HS-5 (cell line): ENCODE measurements around the gene CD151.

Experiments
- DNase-seq: peaks from one replicate; pipeline ENCODE4 v3.0.0-alpha.2; 2012; ENCODE audit warnings: low read depth

The CD151 gene

DNA sequence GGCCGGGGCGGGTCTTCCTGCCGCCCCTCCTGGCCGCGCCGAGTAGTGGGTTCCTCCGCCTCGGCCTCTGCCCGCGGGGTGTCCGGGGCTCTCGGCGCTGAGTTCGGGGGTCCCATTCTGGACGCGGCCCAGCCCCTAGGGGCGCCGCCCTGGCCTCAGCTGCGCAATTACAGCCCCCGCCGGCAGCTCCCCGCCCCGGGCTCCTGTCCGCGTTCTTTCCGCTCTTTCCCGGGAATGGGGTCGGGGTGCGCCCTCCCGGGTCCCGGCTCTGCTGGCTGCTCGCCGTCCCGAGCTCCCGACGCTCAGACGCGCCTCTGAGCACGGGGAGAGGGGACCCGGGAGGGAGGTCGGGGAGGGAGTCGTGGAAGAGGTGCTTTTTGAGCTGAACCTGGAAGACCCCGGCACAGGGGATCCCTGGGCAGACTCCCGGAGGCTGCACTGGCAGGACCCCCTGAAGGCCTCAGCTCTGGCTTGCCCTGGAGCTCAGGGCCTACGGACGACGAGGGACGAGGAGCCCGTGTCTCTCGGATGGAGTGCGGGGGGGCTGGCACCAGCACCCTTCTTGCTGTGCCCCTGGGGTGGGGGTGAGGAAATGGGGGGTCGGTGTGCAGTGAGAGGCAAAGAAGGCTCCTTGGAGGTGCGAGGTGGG is 10.5 kb downstream of the CD151 start:
- DNase-seq, result no peak

DNA sequence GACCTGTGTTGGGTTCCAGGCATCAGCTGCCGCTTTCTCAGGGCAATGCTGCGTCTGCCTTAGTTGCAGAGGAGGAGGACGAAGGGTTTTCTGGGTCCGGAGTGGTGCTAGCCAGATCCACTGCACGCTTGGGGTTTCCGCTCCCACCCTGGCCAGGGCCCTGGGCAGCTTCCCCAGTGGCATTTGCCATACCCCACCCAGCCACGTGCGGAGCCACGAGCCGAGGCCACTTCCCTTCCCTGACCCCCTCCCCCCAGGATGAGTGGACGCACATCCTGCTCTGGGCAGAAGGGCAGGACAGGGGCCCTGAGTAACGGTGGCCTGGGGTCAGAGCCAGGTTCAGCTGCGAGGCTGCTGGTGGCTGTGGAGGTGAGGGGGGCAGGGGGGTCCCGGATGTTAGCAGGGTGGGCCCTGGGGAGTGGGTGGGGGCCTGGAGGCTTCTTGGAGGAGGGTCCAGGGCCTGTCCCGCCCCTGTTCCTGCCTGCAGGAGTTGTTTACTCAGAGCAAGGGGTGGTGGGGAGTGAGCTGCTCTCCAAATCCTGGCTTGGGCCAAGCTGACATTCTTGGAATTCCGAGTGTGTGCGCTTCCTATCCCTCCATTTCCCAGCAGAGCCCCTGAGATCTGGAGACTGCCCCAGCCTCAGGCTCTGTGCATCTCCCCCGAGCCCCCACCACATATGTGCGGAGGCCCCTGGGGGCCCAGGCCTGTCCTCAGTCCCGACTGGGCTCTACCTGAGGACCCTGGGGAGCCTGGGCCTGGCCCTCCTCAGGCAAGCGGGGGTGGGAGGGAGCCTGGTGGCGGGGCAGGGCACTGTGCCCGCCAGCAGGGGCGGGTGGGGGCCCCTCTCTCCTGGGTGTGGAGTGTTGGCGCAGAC is 11.3 kb downstream of the CD151 start:
- DNase-seq, result peak; percentile 88

DNA sequence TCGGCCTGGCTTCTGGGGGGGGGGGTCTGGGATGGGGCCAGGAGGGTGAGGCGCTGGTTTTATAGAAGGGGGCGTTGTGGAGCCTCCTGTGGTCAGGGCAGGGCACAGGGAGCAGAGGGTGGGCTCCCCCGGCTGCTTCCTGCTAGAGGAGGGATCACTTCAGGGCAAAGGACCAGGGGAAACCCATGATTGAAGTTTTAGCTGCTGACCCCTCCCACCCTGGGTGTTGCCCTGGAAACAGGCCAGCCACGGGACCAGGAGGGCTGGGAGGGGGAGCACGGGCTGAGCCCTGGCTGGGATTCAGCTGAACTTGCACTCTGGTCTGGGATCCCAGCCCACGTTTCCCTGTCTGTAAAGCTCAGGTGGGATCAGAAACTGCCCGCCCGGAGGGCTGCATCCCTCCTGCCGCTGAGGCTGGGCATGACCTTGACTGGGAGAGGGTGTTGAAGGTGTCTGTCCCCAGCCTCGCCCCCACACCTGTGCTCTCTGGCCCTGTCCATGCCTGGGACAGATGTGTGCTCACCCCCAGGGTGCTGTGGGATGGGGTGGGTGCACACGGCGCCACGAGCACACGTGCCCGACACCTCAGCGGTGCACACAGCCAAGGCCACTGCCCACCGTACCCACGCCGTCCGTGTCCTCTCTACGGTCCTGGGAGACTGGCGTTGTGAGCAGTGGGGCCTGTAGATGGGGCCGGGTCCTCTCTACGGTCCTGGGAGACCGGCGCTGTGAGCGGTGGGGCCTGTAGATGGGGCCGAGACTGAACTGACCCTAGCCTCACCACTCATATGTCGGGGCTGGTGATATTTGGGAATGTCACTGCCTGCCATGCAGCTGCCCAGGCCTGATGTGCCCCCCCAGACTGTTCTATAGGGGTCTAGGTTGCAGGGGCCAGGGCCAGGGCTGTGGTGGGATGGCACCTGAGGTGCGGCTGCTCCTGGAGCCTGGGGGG is 12.2 kb downstream of the CD151 start:
- peak; percentile 49 for DNase-seq

DNA sequence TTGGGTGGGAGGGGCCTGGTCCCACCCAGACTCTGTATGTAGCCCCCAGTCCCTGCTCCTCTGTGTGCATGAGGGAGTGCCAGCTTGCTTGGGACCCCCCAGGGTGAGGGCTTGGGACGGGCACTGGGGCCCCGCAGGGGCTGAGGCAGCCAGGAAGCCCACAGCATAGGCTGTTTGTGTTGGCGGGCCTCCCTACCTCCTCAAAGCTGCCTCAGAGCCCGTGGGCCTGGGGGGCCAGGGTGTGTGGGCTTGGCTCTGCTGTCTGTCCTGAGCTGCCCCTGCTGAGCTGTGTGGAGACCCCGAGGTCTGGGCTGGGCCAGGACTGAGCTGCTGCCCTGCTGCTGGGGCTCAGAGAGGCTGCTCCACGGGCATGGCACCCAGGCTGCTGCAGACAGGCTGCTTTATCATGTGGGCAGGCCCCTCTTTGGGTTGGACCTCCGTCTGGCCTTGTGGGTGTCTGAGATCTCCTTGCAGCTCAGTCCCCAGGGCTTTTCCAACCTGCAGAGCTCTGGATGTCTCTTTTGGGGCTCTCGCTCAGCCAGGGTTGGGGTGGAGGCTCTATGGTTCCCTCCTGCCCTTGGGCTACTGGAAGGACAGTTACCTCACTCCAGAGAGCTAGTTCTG is 13.2 kb downstream of the CD151 start:
- DNase-seq, result no peak

DNA sequence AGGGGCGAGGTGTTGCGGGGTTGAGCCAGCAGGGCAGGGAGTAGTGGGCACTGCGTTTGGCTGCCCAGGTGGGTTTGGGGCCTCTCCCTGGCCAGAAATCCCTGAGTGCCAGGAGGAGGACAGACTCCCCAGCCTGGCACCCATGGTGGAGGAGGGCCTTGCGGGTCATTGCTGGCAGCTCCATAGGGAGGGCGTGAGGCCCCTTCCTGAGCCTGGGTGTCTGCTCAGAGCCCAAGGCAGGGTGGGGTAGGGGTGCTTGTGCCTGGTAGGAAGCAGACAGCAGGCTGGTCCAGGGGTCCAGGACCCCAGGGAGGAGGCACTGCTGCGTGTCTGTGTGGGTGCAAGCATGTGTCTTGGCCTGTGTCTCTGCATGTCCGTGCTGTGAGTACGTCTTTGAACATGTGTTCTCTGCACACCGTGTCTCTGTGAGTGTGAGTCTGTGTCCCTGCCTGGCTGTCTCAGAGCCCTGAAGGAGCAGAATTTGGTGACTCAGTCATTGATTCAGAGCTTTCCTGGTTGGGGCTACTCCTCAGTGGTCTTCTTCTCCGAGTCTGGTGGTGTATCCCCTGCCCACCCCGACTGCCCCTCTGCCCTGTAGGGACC is 13.8 kb downstream of the CD151 start:
- no peak for DNase-seq

DNA sequence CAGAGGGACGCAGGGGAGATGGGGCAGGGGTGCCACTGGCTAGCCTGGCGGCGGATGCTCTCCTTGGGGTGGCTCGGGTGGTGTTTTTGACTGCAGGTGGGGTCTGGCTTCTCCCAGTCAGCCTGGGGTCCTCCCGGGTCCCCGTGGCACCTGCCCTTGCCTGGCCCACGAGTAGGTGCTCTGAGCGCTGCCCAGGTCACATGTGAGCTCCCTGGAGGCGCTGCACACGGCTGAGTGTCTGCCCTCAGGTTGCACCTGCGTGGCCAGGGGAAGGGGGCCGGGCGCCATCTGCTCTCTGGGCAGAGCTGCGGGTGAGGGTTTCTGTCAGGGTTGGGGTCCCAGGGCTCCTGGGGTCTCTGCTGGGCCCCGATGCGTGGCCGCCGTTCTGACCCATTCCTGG is 15.1 kb downstream of the CD151 start:
- DNase-seq, result no peak

DNA sequence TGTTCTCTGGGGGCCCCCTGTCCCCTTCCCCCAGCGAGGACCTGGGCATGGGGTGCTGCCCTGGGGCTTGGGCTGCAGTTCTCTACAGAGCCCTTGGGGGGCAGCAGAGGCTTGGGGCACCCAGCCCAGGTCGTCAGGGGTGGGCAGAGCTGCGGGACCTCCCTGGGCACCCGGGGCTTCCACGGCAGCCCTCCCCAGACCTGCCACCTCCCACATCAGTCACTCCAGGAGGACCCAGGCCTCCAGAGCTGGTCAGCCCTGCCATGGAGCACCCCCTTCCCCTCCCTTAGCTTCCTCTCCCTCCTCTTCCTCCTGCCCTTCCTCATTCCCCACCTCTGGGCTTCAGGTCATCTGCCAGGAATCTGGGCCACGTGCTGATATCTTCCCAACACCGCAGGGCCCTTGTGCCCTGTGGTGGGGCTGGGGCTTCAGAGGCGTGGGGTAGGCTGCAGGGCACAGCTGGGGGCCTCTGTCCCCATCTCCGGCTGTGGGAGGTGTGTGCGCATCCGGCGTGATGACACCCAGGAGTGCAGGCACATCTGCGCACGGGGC is 15.7 kb downstream of the CD151 start:
- no peak for DNase-seq

DNA sequence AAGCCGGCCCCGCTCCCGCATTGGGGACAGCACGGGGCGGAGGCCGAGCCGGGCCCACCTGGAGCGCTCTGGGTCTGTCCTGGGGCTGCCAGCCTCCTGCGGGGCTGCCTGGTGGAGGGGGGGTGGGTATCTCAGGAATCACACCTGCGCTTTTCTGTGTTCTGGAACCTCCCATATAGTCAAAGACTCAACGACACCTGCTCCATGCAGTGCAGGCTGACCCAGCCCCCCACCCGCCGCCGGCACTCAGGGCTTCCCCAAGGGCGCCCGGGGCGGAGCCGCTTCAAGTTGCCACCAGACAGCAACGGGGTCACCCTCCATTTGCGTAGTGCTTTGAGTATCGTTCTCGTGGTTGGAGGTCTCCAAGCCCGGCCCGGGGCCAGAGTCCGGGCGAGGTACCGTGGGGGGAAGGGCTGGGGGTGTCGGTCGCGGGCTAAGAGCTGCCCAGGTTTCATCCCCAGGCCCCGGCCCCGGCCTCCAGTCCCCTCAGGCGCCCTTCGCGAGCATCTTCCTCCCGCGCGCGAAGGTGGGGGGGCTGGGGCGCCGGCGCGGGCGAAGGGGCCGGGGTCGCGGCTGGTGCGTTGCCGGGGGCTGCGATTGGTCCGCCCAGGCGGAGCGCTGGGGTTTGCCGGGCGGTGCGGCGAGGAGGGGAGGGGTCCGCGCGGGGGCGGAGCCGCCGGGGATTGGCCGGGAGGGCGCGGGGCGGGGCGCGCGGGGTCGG is 16.5 kb downstream of the CD151 start:
- no peak for DNase-seq

DNA sequence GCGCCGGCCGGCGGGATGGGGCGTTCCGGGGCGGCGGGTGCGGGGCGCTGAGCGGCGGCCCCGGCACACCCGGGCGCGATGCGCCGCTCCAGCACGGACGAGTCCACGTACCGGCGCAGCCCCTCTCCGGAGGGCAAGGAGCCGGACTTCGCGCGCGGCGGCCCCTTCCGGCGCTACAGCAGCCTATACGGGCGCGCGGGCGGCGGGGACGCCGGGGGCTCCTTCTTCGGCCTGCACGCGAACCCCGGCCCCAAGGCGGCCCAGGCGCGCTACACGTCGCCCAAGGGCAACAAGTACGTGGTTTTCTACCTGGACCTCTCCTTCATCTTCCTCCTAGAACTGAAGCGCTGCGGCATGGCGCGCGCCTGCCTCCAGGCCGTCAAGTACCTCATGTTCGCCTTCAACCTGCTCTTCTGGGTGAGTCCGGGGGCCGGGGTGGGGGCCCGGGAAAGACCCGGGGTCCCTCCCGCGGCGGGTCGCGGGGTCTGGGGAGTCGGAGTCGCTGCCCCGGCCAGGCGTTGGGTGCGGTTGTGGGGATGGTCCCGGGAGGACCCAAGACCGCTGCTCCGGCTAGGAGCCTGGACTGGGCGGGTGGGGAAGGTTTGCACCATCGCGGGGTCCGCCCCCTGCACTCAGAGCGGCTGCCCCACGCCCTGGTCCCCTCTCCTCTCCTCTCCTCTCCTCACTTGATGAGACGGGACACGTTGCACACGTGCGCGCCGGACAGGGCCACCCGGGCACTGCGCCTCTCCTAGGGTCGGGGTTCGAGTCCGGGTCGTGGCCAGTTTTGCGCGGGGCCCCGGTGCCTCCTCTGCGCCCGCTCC is 17.4 kb downstream of the CD151 start:
- DNase-seq, result no peak

DNA sequence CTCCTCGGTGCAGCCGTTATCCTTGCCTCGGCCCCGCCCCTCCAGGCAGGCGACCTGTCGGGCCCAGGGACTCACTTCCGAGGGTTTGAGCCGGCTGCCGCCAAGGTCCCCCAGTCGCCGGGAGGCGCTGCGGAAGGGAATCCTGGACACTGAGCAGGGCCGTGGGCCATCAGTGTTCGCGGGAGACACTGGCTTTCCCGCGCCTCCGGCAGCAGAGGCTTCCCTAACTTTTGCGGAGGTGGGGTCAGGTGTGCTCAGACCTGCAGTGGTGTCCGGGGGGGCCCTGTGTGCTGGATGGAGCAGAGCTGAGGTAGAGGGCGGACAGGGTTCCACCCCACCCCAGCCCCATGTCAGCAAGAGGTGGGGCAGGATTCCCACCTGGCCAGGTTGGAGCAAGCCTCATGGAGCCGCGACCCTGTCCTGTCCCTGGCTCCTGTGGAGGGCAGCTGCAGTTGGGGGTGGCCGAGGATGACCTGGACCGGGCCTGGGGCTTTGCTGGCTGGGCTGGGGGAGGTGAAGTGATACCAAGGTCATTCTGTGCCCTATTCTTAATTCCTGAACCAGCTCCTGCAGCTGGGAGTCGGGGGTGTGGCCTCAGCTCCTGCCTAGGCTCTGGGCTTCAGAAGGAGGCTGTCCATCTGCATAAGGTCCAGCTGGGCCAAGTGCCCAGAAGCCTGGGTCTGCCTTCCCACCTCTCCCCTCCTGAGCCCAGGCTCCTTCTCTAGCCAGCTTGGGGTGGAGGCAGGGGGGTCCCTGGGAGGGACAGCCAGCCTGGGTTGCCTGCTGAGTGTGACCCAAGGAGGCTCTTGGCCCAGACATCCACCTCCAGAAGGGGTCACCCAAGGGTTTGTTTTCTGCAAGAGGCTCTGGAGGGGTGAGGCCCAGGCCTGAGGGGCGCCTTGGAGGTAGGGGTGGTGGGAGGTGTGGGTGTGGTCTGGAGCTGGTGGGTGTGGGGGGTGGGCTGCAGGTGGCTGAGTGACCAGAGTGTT is 18.3 kb downstream of the CD151 start:
- no peak for DNase-seq

DNA sequence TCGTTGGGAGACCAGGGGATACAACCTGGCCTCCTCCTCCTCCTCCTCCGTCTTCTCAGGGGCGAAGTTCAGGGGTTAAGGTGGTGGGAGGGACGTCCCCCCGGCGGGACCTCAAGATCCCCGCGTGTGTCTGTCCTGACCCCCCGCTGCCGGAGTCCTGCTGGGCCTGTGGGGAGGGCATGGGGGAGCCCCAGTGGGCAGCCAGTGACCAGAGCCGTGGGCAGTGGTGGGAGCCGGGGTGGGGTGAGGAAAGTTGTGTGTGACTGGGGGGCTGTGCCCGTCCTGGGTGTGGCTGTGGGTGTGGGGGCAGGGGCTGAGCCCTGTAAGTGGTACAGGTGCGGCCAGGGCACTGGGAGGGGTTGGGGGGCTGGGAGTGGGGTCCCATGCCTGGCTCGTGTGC is 20.0 kb downstream of the CD151 start:
- DNase-seq, result no peak

DNA sequence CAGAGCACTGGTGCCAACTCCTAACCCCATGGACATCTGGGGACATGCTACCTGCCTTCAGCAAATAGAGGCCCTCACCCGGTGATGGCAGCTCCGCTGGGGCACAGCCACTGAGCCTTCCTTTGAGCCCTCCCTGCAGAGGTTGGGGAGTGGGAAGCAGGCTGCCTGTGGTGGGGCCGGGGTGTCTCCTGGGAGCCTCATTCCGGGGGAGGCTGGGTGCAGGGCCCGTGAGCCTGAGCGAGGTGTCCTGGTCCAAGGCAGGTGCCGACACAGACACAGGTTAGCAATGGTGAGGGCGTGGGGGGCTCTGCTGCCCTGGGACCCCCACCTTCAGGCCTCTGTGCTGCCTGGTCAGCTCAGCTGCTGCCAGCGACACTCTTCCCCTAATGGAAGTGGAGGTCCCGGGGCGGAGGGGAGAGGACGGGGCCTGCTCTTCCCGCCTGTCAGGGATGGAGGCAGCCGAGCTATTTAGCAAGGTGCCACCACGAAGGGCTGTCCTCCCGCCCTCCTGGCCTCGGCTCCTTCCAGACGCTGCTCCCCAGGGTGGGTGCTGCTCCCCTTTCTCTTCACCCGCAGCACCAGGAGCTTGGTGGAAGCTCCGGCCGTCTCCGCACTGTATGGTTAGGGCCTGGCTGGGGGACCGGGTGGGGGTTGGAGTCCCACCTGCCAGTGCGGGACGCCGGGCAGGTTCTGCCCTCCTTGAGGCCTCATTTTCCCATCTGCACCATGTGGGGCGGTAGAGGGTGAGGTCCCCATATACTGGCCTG is 21.1 kb downstream of the CD151 start:
- no peak for DNase-seq

DNA sequence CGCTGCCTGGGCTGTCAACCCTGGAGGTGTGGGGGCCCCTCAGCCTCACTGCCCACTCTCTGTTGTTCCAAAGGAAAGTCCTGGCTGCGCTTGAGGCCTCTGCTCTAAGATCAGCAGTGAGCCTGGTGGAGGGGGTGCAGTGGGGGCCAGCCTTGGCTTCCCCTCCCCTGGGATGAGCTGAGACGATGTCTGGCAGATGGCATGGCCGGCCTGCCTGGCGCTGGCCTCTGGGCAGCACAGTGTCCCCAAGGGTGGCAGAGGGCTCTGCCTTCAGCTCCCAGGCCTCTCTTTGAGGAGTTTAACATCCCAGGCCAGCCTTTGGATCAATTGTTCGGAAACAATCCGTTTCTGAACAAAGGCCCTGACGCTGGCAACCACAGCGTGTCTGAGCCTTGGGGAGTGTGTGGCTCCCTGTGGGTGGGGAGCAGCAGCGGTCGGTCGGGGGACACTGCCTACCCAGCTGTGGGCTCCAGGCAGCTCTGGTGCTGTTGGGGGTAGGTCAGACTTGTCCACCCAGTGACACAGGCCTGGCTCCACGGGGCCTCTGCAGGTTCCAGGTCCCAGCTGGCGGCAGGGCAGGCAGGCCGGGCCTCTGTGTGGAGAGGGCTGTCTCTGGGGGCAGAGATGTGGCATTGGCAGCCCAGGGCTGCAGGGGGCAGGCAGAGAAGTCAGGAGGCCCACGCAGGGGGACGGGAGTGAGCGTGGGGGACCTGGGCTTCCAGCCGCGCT is 22.0 kb downstream of the CD151 start:
- no peak for DNase-seq

DNA sequence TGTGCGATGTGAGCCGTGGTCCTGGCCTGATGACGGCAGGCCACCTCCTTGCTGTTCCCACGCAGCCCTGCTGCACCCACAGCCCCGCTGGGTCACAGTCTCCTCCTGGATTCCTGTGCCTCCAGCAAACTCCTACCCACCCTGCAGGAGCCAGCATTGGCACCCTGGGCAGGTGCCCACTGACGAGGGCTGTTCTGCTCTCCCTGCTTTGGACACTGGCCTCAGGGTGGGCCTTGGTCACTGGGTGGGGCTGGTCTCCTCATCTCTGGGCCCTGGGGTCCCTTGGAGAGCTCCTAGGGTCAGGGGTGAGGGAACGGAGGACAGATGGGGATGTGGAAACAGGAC is 22.6 kb downstream of the CD151 start:
- no peak for DNase-seq

DNA sequence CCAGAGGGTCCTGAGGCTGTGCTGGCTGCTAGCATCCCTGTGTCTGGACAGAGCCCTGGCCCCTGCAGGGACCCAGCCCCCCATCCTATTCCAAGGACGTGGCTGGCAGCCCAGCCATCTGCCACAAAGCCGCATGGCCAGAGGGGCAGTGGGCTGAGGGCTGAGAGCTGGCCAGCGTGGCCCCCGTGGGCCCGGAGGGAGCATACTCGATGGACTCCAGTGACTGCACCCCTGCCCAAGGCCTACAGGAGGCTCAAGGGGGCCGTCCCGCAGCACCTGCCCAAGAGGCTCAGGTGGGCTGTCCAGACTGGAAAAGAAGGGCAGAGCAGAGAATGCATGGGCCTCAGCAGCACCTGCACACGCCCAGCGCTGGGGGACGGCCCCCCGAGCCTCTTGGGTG is 23.0 kb downstream of the CD151 start:
- DNase-seq, result no peak

DNA sequence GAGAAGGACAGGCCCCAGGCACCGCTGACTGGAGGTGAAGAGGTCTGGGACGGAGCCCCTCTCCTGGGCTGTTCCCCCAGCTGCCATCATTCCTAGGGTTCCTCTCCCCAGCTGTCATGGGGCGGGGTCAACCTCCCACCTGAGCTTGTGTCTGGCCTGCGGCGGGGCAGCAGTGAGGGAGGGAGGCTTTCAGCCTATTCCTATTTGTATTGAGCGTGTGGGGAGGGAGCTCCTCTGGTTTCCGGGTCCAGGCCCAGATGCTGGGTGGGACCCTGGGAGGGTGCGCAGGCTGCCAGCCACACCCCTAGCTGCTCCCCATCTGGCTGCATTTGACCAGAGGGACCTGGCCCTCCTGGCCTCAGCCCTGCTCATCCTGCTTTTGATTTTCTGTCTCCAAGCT is 23.6 kb downstream of the CD151 start:
- no peak for DNase-seq
